Lung microvascular endothelial cell (primary cell): ENCODE results near the gene GRID1. TPM values are rescaled to one million over a fixed set of nuclear protein-coding genes. Genes with fewer than 3 reads are reported as not detected.
A peak's percentile ranks its signal among the peaks of the same experiment; 100 is the strongest.
"Not testable (repeated sequence)": the region's sequence is repeated elsewhere in the genome, so short reads cannot be mapped to it uniquely, and the experiment has no call there.

Experiments used
- DNase-seq, 2 donors: peaks; one replicate each; pipeline versions ENCODE4 v3.0.0 to v3.0.0-alpha.2; 2010; ENCODE audit warnings: low read depth in 2 of 2
- total RNA-seq: library from RNA; depleted of rRNA; stranded (reverse); fragments of >200 nt; gene quantifications from 2 replicates; pipeline ENCODE4 v1.2.1, GENCODE V29; 2014

The GRID1 gene
- total RNA-seq, 1 donor from 2014 or later = not detected

DNA sequence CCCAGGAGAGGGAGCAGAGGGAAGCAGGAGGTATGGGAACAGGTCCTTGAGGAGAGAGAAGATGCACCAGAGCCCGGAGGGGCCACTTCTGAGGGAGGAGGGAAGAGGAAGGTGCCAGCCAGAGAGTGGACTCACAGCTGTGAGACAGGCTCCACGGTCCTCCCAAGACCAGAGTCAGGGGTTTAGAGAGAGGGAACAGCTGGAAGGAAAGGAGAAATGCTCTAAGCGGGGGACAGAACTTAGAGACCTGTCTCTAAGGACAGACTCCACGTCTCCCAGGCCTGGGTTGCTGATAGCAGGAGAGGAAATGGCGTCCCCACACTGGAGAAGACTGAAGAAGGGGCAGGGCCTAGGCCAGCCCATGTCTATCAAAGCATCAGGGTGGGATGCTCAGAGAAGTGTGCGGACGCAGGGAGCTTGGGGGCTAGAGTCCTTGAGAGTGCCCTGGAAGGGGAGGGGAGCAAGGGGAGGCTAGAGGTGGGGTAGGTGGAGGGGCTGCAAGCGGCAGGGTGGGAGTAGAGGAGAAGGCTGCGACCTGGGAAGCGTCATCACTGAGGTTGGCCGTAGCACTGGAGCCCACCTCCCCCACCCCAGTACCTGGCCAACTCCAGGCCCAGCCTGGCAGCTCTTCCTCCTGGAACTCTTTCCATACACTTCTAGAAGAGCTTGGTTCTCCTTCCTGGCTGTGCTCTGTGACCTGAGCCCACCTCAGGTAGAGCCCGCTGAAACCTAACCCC, 25.6 kb upstream of the GRID1 start:
- no peak for DNase-seq

DNA sequence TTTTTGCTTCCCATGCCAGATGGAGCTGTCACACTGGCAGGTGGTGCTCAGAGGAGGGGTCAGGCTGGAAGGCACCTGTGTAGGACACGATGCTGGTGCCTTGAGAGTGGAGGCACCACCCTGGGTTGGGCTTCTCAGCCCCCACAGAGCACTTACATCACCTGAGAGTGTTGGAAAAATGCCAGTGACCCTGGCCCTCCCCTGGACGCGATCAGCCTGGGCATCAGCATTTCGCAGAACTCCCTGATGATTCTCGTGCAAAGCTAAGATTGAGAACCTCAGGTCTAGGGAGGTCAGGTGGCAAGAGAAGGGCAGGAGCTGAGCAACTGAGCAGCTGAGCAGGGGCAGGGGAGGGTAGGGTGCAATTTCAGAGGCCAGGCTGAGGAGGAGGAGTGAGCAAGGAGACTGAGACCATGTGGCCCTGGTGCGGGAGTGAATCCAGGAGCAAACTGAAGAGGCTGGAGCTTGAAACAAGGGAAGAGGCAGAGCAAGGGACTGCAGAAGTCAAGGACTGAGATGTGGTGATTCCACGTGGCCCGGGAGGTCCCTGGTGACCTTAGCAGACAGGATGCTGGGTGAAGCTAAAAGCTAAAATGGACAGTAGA, 24.7 kb upstream of the GRID1 start:
- DNase-seq = no peak

DNA sequence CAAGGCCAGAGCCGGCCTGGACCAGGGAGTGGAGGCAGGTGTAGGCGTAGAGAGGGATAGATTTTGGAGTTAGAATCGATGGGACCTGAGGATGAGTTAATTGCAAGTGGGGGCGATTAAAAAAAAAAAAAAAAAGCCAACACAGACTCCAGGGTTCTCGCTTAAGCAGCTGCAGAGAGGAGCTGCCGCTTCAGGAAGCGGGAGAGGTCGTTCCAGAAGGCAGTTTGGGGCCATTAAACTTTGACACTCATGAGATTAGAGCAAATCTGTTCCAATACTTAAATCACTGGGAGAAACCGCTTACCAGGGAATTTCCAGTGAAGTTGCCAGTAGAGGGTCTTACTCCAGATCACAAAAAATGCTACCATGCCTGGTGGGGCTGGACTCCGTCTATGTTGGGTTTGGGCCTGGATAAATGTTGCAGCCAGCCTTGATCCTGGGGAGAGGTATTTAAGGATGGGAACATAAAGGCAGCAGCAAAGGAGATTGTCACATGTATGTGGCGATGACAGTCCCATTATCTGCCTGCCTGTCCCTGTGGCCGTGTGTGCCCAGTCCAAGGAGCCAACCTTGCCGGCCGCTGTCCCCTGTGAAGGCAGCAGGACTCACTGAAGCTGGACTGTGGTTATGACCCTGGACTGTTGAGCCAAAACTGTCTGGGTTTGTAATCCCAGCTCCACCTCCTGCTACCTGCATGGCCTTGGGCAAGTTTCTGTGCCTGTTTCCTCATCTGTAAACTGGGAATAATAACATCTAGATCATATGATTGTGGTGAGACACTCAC, 23.9 kb upstream of the GRID1 start:
- DNase-seq = no peak

DNA sequence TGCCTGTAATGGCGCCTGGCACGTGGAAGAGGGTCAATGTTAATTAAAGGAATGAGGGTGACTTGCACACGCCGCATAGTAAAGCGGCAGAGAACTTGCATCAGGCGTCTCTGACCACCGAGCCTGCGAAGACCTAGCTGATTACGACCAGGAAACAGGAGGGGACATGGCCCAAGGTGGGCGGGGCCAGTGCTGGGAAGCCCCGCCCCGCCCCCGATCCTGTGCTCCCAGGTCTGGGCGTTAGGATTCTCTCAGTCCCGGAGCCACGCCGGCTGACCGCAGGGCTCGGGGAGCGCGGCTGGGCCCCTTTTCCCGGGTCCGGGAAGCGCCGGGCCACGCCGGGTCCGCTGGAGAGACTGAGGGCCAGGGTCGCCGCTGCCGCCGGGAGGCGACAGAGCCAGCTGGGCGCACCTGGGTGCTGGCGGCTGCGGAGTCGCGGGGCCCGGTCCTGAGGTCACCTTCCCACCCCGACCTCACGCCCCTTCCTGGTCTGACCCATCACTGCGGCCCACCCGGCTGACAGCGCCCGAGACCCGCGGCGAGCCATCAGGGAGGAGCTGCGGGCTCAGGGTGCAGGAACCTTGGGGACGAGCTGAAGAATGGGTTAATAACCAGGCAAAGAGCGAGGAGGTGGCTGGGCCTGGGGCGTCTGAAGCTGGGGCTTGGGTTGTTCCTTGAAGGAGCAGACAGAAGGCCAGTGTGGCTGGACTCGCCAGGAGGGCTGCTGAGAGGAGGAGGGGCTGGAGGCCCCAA, 23.0 kb upstream of the GRID1 start:
- DNase-seq = peak in 1 of 2 donors; percentile 40

DNA sequence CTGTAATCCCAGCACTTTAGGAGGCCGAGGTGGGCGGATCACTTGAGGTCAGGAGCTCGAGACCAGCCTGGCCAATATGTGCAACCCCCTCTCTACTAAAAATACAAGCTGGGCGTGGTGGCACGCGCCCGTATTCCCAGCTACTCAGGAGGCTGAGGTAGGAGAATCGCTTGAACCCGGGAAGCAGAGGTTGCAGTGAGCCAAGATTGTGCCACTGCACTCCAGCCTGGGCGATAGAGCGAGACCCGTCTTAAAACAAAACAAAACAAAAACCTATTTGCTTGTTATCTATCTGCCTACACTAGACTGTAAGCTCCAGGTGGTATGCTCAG, 22.5 kb upstream of the GRID1 start:
- not testable (repeated sequence) for DNase-seq

DNA sequence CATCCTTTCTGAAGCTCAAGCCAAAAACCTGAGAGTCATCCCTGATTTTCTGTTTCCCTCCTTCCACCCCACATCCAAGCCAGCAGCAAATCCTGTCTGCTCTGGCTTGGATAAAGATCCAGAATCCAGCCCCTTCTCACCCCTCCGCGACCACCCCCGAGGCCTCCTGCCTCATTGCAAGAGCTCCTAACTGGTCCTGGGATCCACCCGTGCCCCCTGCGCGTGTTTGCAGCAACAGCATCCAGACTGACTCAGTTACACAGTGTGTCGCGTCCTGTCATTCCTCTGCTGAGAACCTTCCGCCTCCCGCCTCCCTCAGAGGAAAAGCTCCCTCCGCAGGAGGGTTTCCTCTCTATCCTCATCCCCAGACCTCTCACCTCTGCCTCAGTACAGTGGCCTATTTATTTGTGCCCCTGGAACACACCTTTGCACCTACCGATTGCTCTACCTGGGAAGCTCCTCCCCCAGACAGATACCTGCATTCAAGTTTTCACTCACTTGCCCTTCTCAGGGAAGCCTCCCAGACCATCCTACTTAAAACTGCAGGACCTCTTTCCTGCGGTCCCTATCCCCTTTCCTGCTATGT, 21.6 kb upstream of the GRID1 start:
- DNase-seq = no peak

DNA sequence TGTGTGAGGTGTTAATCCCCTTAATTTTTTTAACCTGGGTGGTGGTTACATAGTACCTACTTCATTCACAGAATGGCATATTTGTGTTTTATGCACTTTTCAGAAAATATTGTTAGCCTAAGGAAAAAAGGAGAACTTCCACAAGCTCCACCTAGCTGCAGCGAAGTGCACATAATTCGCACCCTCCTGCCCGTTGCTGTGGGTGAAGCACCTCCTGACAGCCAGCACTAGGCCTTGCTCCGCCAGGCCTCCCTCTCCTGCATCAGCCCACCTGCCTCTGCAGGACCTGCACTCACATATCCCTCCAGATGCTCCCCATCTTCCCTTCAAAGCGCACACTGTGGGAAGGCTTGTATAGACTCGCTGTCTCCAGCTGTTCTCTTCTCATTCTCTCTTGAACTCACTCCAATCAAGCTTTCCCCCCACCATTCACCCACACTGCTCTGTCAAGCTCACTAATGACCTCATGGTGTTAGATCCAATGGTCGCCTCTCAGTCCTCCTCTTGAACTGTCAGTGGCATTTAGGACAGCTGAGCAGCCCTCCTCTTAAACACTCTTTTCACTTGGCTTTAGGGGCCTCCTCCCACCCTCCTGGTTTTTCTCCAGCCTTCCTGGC, 20.7 kb upstream of the GRID1 start:
- DNase-seq = no peak

DNA sequence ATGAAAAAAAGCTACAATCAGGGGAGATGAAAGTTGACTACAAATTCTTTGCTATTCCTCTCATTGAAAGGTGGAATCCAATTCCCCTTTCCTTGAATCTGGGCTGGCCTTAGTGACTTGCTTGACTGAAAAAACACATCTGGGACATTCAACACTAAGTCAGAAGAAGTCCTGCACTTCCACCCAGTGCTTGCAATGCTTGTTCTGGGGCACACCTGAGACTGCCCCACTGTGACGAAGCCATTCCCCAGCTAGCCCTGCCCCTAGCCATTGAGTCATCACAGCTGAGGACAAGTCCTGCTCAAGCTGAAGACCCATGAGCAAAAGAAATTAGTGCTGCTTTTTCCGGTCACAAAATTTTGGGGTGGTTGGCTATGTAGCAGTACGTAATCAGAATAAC, 19.2 kb upstream of the GRID1 start:
- no peak for DNase-seq

DNA sequence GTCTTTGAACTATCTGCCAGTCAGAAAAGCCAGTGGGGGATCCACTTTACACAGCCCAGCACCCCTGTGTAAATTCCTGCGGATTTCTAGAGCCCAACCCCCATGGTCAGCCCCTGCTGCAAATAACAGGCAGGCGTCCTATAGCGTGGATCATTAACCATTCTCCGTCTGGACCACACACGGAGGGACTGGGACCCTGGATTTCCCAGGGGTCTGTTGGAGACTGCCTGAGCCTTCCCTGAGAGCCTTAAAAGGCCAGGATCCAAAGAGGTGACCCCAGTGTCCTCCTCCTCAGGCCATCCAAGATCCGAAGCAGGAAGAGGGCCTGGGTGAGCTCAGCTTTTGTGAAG, 11.2 kb upstream of the GRID1 start:
- DNase-seq = no peak

DNA sequence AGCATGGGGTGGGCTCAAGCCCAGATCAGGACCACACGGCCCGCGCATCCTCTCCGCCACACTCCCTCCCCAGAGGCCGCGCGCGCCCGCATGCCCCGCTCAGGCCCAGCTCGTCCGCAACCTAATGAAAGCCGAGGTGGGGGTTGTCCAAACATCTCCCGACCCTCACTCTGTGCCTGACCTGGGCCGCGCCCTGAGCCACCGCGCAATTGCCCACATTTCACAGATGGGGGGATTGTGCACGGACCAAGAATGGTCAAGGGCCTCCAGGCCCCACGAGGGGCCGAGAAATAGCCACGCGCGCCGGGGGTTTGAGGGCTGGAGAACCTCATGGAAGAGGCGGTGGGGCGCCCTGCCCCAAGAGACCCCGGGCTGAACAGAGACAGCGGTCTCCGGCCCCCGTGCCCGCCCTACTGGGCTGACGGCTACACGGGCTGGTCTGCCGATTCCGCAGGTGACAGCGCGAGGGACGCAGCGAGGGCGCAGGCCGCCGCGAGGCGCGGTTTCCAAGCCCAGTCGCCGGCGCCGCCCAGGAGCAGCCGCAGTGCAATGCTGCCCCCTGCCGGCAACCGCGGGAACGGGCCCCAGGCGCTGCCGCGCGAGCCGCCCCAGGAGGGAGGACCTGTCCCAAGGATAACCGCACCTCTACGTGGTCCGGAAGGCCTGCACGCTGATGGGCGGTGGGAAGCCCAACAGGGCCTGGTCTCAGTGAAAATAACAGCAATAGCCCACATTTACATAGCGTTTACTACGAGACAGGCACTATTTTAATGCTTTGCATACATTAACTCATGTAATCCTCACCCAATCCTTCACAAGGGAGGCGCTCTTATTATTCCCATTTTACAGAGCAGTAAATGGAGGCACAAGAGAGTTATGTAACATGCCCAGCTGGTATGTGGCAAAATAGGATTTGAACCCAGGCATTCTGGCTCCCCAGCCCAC, 10.5 kb upstream of the GRID1 start:
- peak; percentile 58 to 71 for DNase-seq

DNA sequence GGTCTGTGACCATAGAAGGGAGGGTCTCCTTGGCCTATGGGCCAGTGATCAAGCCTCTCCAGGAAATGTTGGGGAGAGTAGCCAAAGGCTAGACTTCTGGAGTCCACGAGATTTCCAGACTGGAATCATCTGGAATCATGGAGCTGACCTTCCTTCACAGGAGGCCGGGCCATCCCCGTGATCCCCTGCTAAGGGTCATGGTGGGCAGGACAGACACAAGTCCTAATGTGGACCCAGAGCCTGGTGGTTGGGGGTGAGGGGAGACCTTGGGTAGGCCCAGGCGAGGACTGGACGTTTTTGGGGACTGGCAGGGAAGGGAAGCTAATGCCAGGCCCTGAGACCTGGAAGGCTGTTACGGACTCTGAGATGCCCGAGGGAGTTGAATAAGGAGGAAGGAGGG, 9.8 kb upstream of the GRID1 start:
- no peak for DNase-seq

DNA sequence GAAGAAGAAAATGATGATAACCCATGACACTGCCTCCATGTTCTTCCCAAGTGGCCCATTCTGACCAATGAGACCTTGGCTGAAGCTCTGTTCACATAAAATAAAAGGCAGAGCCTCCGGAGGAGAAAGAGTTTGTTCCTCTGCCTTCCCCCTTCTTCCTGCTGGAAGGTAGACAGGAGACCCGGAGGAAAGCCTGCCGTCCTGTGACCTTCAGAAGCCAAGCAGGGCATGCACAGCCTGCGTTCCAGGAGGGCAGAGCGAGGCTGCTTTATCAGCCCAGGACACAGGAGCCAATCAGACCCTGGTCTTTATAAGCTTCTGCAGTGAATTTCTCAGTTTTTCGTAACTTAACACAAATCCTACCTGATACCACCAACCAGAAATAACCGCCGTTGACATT, 8.6 kb upstream of the GRID1 start:
- DNase-seq = no peak

DNA sequence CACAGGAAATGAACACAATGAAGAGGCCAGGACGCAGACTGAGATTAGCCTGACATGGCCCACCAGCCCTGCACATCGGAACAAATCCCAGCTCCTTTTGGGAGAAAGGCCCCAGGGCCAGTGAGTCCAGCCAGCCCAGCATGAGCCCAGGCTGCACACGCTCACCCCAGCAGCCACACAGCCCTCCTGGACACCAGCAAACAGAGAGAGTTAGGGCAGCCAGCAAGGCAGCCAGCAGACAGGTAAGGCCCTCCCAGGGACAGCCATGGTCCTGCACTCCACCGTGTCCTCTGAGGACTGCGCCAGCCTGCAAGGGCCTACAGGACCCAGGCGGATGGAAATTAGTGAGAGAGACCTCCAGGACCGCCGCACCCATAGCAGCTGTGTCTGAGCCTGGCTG, 8.1 kb upstream of the GRID1 start:
- no peak for DNase-seq

DNA sequence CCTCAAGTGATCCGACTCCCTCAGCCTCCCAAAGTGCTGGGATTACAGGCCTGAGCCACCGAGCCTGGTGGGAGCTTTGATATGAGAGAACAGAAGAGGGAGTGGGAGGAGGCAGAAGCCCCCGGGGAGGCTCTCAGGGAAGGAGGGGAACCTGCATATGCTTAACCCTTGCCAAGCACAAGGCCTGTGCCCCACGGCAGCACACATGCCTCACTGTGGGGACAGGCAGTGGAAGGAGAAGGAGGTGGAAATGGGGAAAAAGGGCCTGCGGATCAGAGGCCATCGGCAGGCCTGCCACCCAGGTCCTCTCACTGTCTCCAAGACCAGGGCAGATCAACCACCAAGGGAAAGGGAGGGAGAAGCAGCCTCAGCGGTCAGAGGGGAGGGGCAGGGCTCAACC, 7.2 kb upstream of the GRID1 start:
- no peak for DNase-seq

DNA sequence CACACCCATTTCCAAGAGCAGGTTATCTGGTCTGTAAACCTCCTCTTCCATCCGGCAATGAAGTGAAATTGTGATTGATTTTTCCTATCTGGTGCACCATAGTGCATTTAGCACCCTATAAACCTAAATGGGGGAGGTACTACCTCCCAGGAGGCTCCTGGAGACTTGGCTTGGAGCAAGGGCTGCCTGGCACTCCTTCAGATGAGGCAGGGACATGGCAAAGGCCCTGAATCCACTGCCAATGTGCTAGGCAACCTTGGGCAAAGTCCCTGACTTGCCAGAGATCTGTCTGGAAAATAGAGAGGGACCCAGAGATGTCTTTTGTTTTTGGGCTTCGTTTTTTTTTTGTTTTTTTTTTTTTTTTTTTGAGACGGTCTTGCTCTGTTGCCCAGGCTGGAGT, 6.7 kb upstream of the GRID1 start:
- DNase-seq = no peak

DNA sequence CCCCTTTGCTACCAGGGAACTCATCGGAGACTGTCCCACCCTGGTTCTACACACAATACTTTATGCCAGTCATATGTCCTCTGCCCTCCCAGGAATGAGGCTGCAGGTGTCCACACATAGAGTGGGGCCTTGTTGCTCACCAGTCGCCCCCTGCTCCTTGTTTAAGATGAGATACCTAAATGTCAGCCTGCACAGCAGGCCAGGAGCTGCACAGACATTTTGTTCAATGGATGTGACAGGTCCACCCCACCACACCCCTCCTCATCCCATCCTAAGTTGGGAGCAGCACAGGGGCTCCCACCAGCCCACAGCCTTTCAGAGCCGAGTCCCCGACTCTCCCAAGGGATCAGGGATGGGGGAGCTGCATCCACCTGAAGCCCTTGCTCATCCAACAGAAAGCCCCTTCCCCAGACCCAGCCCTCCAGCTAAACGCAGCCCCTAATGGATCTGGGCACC, 6.2 kb upstream of the GRID1 start:
- no peak for DNase-seq

DNA sequence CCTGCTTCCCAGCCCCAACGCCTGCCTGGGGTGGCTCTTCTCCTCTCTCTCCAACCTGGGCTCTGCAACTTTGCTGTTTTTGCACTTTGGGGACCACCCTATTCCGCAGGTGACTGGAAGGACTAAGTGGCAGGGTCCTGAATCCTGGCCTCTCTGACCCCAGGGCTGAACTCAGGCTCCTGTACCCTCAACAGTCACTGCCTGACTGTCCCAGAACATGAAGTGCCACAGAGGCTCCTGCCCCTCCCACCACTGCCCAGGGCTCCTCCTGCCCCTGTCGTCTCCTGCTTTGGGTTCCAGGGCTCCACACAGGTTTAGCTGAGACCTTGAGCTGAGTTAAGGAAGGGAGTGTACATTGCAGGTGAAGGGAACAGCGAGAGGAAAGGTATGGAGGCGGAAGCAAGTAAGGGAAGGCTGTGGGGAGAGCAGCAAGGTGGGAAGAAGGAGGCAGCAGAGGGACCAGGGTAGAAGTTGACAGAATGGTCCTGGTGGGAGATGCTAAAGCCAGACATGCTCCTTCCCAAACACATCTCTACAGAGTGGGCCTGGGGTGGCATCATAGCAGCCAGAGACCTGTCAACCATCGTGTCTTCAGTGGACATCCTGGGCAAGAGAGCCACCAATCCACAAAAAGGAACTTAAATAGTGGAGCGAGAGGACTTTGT, 5.7 kb upstream of the GRID1 start:
- DNase-seq = no peak

DNA sequence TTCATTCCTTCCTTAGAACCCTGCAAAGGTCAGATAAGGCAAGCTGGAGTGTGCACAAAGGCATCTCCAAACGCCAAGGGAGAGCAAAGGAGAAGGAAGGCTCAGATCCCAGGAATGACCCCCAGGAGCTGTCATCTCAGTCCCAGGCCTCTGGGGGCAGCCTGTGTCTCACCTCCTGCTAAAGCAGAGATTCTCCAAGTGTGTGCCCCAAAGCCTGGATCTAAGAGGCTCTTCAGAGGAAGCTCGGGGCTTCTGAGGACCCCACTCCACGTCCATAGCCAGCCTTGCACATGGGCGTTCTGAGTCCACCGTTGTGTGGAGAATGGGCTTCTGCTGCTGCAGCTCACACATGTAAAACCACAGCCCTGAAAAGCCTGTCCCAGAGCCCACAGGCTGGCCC, 5.1 kb upstream of the GRID1 start:
- DNase-seq = no peak

DNA sequence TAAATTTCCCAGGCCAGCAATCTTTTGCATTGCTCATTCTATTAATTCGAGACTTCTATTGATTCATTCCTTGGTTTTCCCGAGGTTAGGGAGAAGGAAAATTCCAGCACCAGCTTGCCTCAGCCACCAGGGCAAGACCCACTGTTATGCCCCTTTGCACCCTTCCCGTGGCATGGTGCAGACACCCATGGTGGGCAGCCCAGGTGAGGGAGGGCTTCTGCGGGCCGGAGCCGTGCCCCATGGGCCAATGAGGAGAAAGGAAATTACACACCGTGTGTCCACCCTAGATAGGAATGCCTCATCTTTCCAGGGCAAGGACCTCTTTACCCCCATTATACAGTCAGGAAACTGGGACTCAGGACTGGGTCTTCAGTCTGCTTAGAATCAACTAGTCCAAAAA, 4.5 kb upstream of the GRID1 start:
- DNase-seq = no peak
